B cell (primary cell): ENCODE measurements around the gene ZNF771. TPM values are rescaled to one million over a fixed set of nuclear protein-coding genes. Genes with fewer than 3 reads are reported as not detected.

Source experiments
- ATAC-seq: fragments of 200-7000 bp; cut with Tn5 transposase; one replicate; pipeline ENCODE4 v1.10.0; 2021; ENCODE audit warnings: low read depth, mild to moderate bottlenecking, moderate number of reproducible peaks, moderate library complexity
- CTCF ChIA-PET: fragments of 350-600 bp; sonication (Branson Sonifier 250); formaldehyde crosslinking; loops from one replicate; lab custom pipeline; 2021; ENCODE audit warnings: antibody characterized with exemption, inconsistent platforms; lab: Charles Lee
- POLR2A ChIA-PET: fragments of 350-600 bp; sonication (Branson Sonifier 250); formaldehyde crosslinking; loops from one replicate; lab custom pipeline; 2021; ENCODE audit warnings: antibody characterized with exemption; lab: Charles Lee
- DNase-seq: peaks from one replicate; pipeline ENCODE4 v3.0.0; 2013
- H2AFZ ChIP-seq: 2 replicates; pipeline ENCODE4 v1.6.1; 2012; ENCODE audit warnings: mild to moderate bottlenecking, low read depth, low read length; ENCODE audit not compliant: insufficient read depth, poor library complexity, severe bottlenecking
- H3K27ac ChIP-seq, 2 donors: 1 replicate in 1 of 2; 2 replicates in 1 of 2; pipeline ENCODE4 v1.5.1; 2012 to 2013; ENCODE audit warnings: low read length in 2 of 2, mild to moderate bottlenecking in 2 of 2, moderate library complexity in 1 of 2
- H3K27me3 ChIP-seq, 4 experiments: fragments of 200-600 bp in 1 of 4; sonication (generic) in 1 of 4; replicated peaks in 1 of 4; 1 replicate in 2 of 4; 2 replicates in 2 of 4; pipeline versions ENCODE4 v1.6.1 to v1.7.0; 2013 to 2016; ENCODE audit warnings: low read length in 3 of 4, mild to moderate bottlenecking in 2 of 4, mixed read lengths in 1 of 4, moderate library complexity in 1 of 4; ENCODE audit not compliant: insufficient read depth in 4 of 4, control insufficient read depth in 3 of 4; ENCODE audit errors: control extremely low read depth in 1 of 4
- H3K36me3 ChIP-seq, 2 experiments: replicated peaks in 1 of 2; 1 replicate in 1 of 2; 2 replicates in 1 of 2; pipeline versions ENCODE4 v1.6.1 to v1.7.1; 2013; ENCODE audit warnings: low read length in 1 of 2; ENCODE audit not compliant: insufficient read depth in 2 of 2, control insufficient read depth in 1 of 2; ENCODE audit errors: control extremely low read depth in 1 of 2, extremely low read depth in 1 of 2
- H3K4me1 ChIP-seq, 2 donors: fragments of 200-600 bp in 1 of 2; sonication (generic) in 1 of 2; 1 replicate in 1 of 2; 2 replicates in 1 of 2; pipeline versions ENCODE4 v1.5.1 to v1.6.1; 2013 to 2017; ENCODE audit warnings: low read length in 2 of 2; ENCODE audit not compliant: control insufficient read depth in 2 of 2, insufficient read depth in 2 of 2
- H3K4me2 ChIP-seq: replicated peaks from 2 replicates; pipeline ENCODE3; 2012; ENCODE audit warnings: mild to moderate bottlenecking, low read depth, low read length; ENCODE audit not compliant: poor library complexity, severe bottlenecking
- H3K4me3 ChIP-seq, 5 experiments: fragments of 200-600 bp in 1 of 5; sonication (generic) in 1 of 5; 1 replicate in 3 of 5; 2 replicates in 2 of 5; pipeline versions ENCODE4 v1.5.1 to v1.7.0; 2011 to 2016; ENCODE audit warnings: low read length in 4 of 5, mild to moderate bottlenecking in 4 of 5, low read depth in 2 of 5, control low read depth in 1 of 5, moderate library complexity in 1 of 5; ENCODE audit not compliant: insufficient read depth in 1 of 5; ENCODE audit errors: control extremely low read depth in 1 of 5, extremely low read depth in 1 of 5
- H3K79me2 ChIP-seq: fragments of 200-600 bp; sonication (generic); one replicate; pipeline ENCODE4 v1.6.0; 2016; ENCODE audit warnings: low read length; ENCODE audit not compliant: control insufficient read depth, insufficient read depth
- H3K9ac ChIP-seq: fragments of 200-600 bp; sonication (generic); 2 replicates; pipeline ENCODE4 v1.6.1; 2017; ENCODE audit warnings: mild to moderate bottlenecking, low read length, moderate library complexity
- H3K9me3 ChIP-seq, 3 donors: one replicate each; pipeline versions ENCODE4 v1.6.1 to v1.7.1; 2013; ENCODE audit warnings: low read length in 2 of 3; ENCODE audit not compliant: control insufficient read depth in 2 of 3, insufficient read depth in 1 of 3; ENCODE audit errors: control extremely low read depth in 1 of 3
- H4K20me1 ChIP-seq: 2 replicates; pipeline ENCODE4 v1.6.0; 2012; ENCODE audit warnings: mild to moderate bottlenecking, low read length; ENCODE audit not compliant: insufficient read depth, control insufficient read depth, poor library complexity, severe bottlenecking
- H3K27ac Mint-ChIP-seq: one replicate; pipeline ENCODE4 v1.8.0; 2021; ENCODE audit warnings: mixed read lengths
- H3K27me3 Mint-ChIP-seq: one replicate; pipeline ENCODE4 v1.8.0; 2021; ENCODE audit warnings: mixed read lengths
- H3K4me1 Mint-ChIP-seq: one replicate; pipeline ENCODE4 v1.8.0; 2021; ENCODE audit warnings: mixed read lengths
- H3K4me3 Mint-ChIP-seq: one replicate; pipeline ENCODE4 v1.8.0; 2021; ENCODE audit warnings: mixed read lengths
- H3K9me3 Mint-ChIP-seq: one replicate; pipeline ENCODE4 v1.8.0; 2022; ENCODE audit warnings: mixed read lengths; ENCODE audit not compliant: insufficient read depth
- EZH2 ChIP-seq: IDR thresholded peaks from 2 replicates; pipeline ENCODE4 v1.6.1; 2012; ENCODE audit warnings: borderline replicate concordance, low read depth, mild to moderate bottlenecking, moderate library complexity, low read length; ENCODE audit not compliant: insufficient read depth, poor library complexity, severe bottlenecking
- WGBS: methylation state at CpG from one replicate; pipeline ENCODE4 v1.1.5; 2013; ENCODE audit warnings: missing lambda C conversion rate; ENCODE audit not compliant: insufficient coverage; 5-methylcytosine and 5-hydroxymethylcytosine counted together
- intact Hi-C: fragments of 100-400 bp; cut with micrococcal nuclease; formaldehyde crosslinking; loops from one replicate; pipeline ENCODE4 v1.10.0; 2022
- polyA plus RNA-seq: library from polyadenylated mRNA; depleted of rRNA; stranded (reverse); fragments of >200 nt; gene quantifications from 2 replicates; pipeline ENCODE4 v1.2.3, GENCODE V29; 2012
- total RNA-seq, 2 donors: library from RNA; stranded (reverse); fragments of 120-200 nt in 1 of 2; gene quantifications; 1 replicate in 1 of 2; 2 replicates in 1 of 2; pipeline versions ENCODE4 v1.2.3 to v1.2.4, GENCODE V29; 2013 to 2022
- TF ChIP-seq, protein P1 (sequence below): fragments of 200-600 bp; IDR thresholded peaks from one replicate; pipeline ENCODE4 v1.8.0; 2022; ENCODE audit warnings: antibody characterized with exemption, mild to moderate bottlenecking

Gene ZNF771
- total and polyA plus RNA-seq, 2 donors (not counting 1 experiment from before 2014, with no cell fraction given): 4.1 to 6.6 TPM

DNA sequence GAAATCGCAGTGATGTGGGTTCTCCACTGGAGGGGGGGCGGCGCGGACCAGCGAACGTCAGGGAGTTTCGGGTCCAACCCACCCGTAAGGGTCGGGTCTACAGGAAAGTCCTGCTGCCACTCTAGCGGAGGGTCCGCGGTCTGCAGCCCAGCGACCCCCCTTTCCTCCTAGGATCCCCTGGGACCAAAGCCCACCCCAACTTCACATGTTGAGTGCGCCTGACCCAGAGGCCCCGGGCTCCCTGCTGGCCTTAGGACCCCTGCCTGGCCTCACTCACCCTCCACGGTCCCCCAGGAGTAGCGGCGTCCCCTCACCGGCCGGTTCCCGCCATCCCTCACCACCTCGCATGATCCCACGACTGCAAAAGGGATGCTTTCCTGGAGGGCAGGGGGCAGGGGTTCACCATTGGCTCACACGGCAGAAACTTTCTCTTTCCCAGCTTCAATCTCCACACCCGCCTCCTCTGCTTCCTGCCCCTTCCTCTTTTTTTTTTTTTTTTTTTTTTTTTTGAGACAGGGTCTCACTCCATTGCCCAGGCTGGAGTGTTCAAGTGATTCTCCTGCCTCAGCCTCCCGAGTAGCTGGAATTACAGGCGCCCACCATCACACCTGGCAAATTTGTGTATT is 28.1 kb upstream of the ZNF771 start:
- H3K27ac Mint-ChIP-seq: peak overlapping the region; percentile 100
- no peak for ATAC-seq
- no peaks in the 10 kb centered on the region for H3K9me3 Mint-ChIP-seq
- WGBS: 21% methylated on average over 20 of the region's 27 CpGs
- no peak for DNase-seq
- intact Hi-C loops: loop anchor here (2.0 to 10.0 kb wide), 5 partner anchors 93 to 1454 kb away; partner anchors contain the start of genes ALDOA, ITGAL, RABEP2 and TBX6
- H2AFZ ChIP-seq: peak overlapping the region; percentile 77
- H3K4me1 Mint-ChIP-seq: peaks cover 53% of the 10 kb centered on the region
- H3K4me3 Mint-ChIP-seq: peak overlapping the region; percentile 94
- H3K27me3 ChIP-seq: no peaks in the 10 kb centered on the region
- H3K79me2 ChIP-seq: peaks cover 53% of the 10 kb centered on the region
- peak overlapping the region; percentile 90 to 100 for H3K27ac ChIP-seq
- peaks cover 34 to 68% of the 10 kb centered on the region in 2 donors for H3K4me1 ChIP-seq
- peaks cover 0 to 2% of the 10 kb centered on the region in 2 experiments for H3K36me3 ChIP-seq
- TF ChIP-seq, protein P1, sequence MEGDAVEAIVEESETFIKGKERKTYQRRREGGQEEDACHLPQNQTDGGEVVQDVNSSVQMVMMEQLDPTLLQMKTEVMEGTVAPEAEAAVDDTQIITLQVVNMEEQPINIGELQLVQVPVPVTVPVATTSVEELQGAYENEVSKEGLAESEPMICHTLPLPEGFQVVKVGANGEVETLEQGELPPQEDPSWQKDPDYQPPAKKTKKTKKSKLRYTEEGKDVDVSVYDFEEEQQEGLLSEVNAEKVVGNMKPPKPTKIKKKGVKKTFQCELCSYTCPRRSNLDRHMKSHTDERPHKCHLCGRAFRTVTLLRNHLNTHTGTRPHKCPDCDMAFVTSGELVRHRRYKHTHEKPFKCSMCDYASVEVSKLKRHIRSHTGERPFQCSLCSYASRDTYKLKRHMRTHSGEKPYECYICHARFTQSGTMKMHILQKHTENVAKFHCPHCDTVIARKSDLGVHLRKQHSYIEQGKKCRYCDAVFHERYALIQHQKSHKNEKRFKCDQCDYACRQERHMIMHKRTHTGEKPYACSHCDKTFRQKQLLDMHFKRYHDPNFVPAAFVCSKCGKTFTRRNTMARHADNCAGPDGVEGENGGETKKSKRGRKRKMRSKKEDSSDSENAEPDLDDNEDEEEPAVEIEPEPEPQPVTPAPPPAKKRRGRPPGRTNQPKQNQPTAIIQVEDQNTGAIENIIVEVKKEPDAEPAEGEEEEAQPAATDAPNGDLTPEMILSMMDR: peak; percentile 21
- TF ChIP-seq EZH2: no peak
- H3K4me2 ChIP-seq: peak overlapping the region; percentile 100
- ChIA-PET CTCF (interaction anchor here (0.9 to 2.0 kb wide), 4 partner anchors 17 to 30 kb away, joined by 3 to 9 read pairs (median 4); no protein-coding TSS in a partner anchor), POLR2A (interaction anchor here (0.7 to 1.5 kb wide), 4 partner anchors 13 to 193 kb away, joined by 5 to 9 read pairs (median 6); partner anchors contain the start of gene ZNF771)
- H3K27me3 Mint-ChIP-seq: no peaks in the 10 kb centered on the region
- H3K9me3 ChIP-seq: peaks cover 0 to 2% (median 0%) of the 10 kb centered on the region in 3 donors
- H3K9ac ChIP-seq: peak overlapping the region; percentile 99
- H3K4me3 ChIP-seq: peak overlapping the region in 4 of 5 experiments; percentile 56 to 87 (median 66)
- H4K20me1 ChIP-seq: no peaks in the 10 kb centered on the region
